Loucy (cell line): ENCODE data around the gene FEZF1.

ENCODE experiments used
- EZH2phosphoT487 ChIP-seq: fragments of 200-600 bp; IDR thresholded peaks from 2 replicates; pipeline ENCODE4 v1.6.1; 2018; ENCODE audit warnings: antibody characterized with exemption, mild to moderate bottlenecking, moderate library complexity, borderline replicate concordance
- TF ChIP-seq, protein P1 (sequence below): fragments of 200-600 bp; sonication (generic); conservative IDR thresholded peaks from 2 replicates; pipeline ENCODE4 v1.5.1; 2014; ENCODE audit warnings: mild to moderate bottlenecking, antibody characterized with exemption, low read length

DNA sequence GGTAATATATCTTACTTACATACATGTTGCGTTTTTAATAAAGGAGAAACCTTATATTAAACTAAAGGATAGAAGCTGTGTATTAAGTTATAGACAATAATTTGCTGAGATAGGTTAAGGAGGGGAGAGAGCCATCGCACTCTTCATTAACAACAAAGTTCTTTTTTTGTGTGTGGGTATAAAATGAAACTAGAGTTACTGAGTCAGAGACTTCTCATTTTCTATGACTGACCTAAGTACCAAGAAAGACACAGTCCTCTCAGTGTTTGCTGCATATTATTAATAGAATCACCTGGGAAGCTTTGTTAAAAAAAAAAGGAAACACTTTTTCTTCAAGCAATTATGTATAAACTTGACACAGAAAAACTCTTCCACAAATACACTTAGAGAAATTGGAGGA lies 31.4 kb downstream of the FEZF1 start:
- TF ChIP-seq, protein P1, sequence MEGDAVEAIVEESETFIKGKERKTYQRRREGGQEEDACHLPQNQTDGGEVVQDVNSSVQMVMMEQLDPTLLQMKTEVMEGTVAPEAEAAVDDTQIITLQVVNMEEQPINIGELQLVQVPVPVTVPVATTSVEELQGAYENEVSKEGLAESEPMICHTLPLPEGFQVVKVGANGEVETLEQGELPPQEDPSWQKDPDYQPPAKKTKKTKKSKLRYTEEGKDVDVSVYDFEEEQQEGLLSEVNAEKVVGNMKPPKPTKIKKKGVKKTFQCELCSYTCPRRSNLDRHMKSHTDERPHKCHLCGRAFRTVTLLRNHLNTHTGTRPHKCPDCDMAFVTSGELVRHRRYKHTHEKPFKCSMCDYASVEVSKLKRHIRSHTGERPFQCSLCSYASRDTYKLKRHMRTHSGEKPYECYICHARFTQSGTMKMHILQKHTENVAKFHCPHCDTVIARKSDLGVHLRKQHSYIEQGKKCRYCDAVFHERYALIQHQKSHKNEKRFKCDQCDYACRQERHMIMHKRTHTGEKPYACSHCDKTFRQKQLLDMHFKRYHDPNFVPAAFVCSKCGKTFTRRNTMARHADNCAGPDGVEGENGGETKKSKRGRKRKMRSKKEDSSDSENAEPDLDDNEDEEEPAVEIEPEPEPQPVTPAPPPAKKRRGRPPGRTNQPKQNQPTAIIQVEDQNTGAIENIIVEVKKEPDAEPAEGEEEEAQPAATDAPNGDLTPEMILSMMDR: no peak
- no peak for TF ChIP-seq EZH2phosphoT487
